HepG2 (cell line): ENCODE results near the gene VKORC1. TPM values are rescaled to one million over a fixed set of nuclear protein-coding genes. Genes with fewer than 3 reads are reported as not detected.

Source experiments
- ERF ChIP-seq: IDR thresholded peaks from 2 replicates; pipeline ENCODE4 v1.6.1; 2018; ENCODE audit warnings: missing biosample characterization, missing genetic modification reagents
- GABPB1 ChIP-seq: IDR thresholded peaks from 2 replicates; pipeline ENCODE4 v1.6.1; 2016; ENCODE audit warnings: mild to moderate bottlenecking, missing genetic modification reagents, moderate library complexity, missing compliant biosample characterization
- HMGXB4 ChIP-seq, 2 experiments: sonication (generic) in 1 of 2; formaldehyde crosslinking in 1 of 2; IDR thresholded peaks; 2 replicates each; pipeline versions ENCODE4 v1.4.0 to v1.6.1; 2018 to 2020; ENCODE audit warnings: missing genetic modification reagents in 2 of 2, borderline replicate concordance in 1 of 2, low read depth in 1 of 2, mild to moderate bottlenecking in 1 of 2, missing biosample characterization in 1 of 2
- HNRNPL ChIP-seq: fragments of 200-400 bp; formaldehyde crosslinking; IDR thresholded peaks from 2 replicates; pipeline ENCODE4 v1.6.1; 2017; ENCODE audit warnings: mild to moderate bottlenecking, low read depth, low read length
- NFKB2 ChIP-seq: sonication (generic); formaldehyde crosslinking; IDR thresholded peaks from 2 replicates; pipeline ENCODE4 v1.4.0; 2020; ENCODE audit warnings: missing genetic modification reagents, borderline replicate concordance
- PATZ1 ChIP-seq: sonication (generic); formaldehyde crosslinking; IDR thresholded peaks from 2 replicates; pipeline ENCODE4 v1.4.0; 2020; ENCODE audit warnings: missing genetic modification reagents
- SOX6 ChIP-seq, 2 experiments: fragments of 450-650 bp in 1 of 2; sonication (generic) in 1 of 2; formaldehyde crosslinking in 1 of 2; IDR thresholded peaks; 2 replicates each; pipeline versions ENCODE4 v1.4.0 to v1.6.1; 2017 to 2020; ENCODE audit warnings: antibody characterized with exemption in 1 of 2, mild to moderate bottlenecking in 1 of 2, missing genetic modification reagents in 1 of 2
- SP1 ChIP-seq, 2 experiments: fragments of 450-650 bp in 1 of 2; sonication (generic) in 1 of 2; formaldehyde crosslinking in 1 of 2; IDR thresholded peaks; 2 replicates each; pipeline versions ENCODE4 v1.4.0 to v1.6.1; 2016 to 2020; ENCODE audit warnings: missing genetic modification reagents in 1 of 2
- YEATS4 ChIP-seq: sonication (generic); formaldehyde crosslinking; IDR thresholded peaks from 2 replicates; pipeline ENCODE4 v1.4.0; 2020; ENCODE audit warnings: missing genetic modification reagents, borderline replicate concordance
- ZBTB26 ChIP-seq: IDR thresholded peaks from 2 replicates; pipeline ENCODE4 v1.6.1; 2016; ENCODE audit warnings: missing compliant biosample characterization, missing genetic modification reagents, borderline replicate concordance
- ZFP62 ChIP-seq: sonication (generic); formaldehyde crosslinking; IDR thresholded peaks from 2 replicates; pipeline ENCODE4 v1.4.0; 2020; ENCODE audit warnings: missing genetic modification reagents
- ZGPAT ChIP-seq: IDR thresholded peaks from 2 replicates; pipeline ENCODE4 v1.6.1; 2016; ENCODE audit warnings: mild to moderate bottlenecking
- ZHX1 ChIP-seq: sonication (generic); formaldehyde crosslinking; IDR thresholded peaks from 2 replicates; pipeline ENCODE4 v1.8.1; 2022; ENCODE audit warnings: low read depth, mild to moderate bottlenecking, missing genetic modification reagents
- ZNF251 ChIP-seq: sonication (generic); formaldehyde crosslinking; IDR thresholded peaks from 2 replicates; pipeline ENCODE4 v1.9.0; 2021; ENCODE audit warnings: mild to moderate bottlenecking, missing genetic modification reagents
- ZNF580 ChIP-seq: IDR thresholded peaks from 2 replicates; pipeline ENCODE4 v1.6.1; 2016; ENCODE audit warnings: low read depth, borderline replicate concordance
- ZNF619 ChIP-seq: sonication (generic); formaldehyde crosslinking; IDR thresholded peaks from 2 replicates; pipeline ENCODE4 v1.4.0; 2020; ENCODE audit warnings: mild to moderate bottlenecking, missing genetic modification reagents
- ZNF629 ChIP-seq: sonication (generic); formaldehyde crosslinking; conservative IDR thresholded peaks from 2 replicates; pipeline ENCODE4 v1.5.0; 2020; ENCODE audit warnings: missing genetic modification reagents
- ZNF670 ChIP-seq: sonication (generic); formaldehyde crosslinking; IDR thresholded peaks from 2 replicates; pipeline ENCODE4 v1.8.0; 2022; ENCODE audit warnings: mild to moderate bottlenecking, missing genetic modification reagents, borderline replicate concordance
- polyA plus RNA-seq, 8 experiments: library from polyadenylated mRNA; depleted of rRNA in 3 of 8; stranded (reverse) in 7 of 8; unstranded in 1 of 8; fragments of >200 nt; fragmentation: Illumina TruSeq in 4 of 8; extraction: Trizol in 4 of 8; gene quantifications; 2 replicates each; pipeline versions ENCODE4 v1.2.1 to v1.2.3, GENCODE V29; 2011 to 2016; ENCODE audit warnings: low read depth in 4 of 8, missing spikeins in 1 of 8, mixed read lengths in 1 of 8; ENCODE audit not compliant: insufficient read depth in 1 of 8
- total RNA-seq, 5 experiments: library from RNA; depleted of rRNA; stranded (reverse); fragments of >200 nt; fragmentation: Illumina TruSeq; extraction: Trizol; gene quantifications; 2 replicates each; pipeline ENCODE4 v1.2.3, GENCODE V29; 2016; ENCODE audit warnings: low read depth in 1 of 5

Gene VKORC1
- total and polyA plus RNA-seq, 2 of the 13 experiments (the other 11 are each of a cell fraction or from before 2014, with no cell fraction given): 141 to 615 TPM

- peak; percentile 65; the same call in 1 of the 2 replicates for TF ChIP-seq ZGPAT
- TF ChIP-seq ZBTB26 (CRISPR knock-in tag): 0 out of 2 replicates have a peak, but pooled peaks have one; percentile 18
- 0 out of 2 replicates have a peak, but pooled peaks have one; percentile 20 for TF ChIP-seq GABPB1 (CRISPR knock-in tag)
- 0 out of 2 replicates have a peak, but pooled peaks have one; percentile 26 for TF ChIP-seq HNRNPL
- TF ChIP-seq HMGXB4 (CRISPR knock-in tag; IDR thresholded peaks at IDR 0.05; ENCODE audit: borderline replicate concordance in 1 of 2, low read depth in 1 of 2): 0 out of 4 replicates have a peak, but pooled peaks of 1 of the 2 experiments have one; percentile 19
- 0 out of 2 replicates have a peak, but pooled peaks have one; percentile 34 for TF ChIP-seq NFKB2 (CRISPR knock-in tag)
- TF ChIP-seq ZNF670 (CRISPR knock-in tag): 0 out of 2 replicates have a peak, but pooled peaks have one; percentile 34
- no peak for TF ChIP-seq SP1 (IDR thresholded peaks at IDR 0.05)
- TF ChIP-seq SP1 (CRISPR knock-in tag; IDR thresholded peaks at IDR 0.05): peak; percentile 41; the same call in 1 of the 2 replicates
- no peak for TF ChIP-seq ZFP62
- 0 out of 2 replicates have a peak, but pooled peaks have one; percentile 27 for TF ChIP-seq PATZ1
- 0 out of 2 replicates have a peak, but pooled peaks have one; percentile 30 for TF ChIP-seq ERF (CRISPR knock-in tag)
- TF ChIP-seq ZNF629 (CRISPR knock-in tag): no peak
- TF ChIP-seq ZNF580: peak; percentile 3; the same call in 1 of the 2 replicates
- no peak for TF ChIP-seq ZNF619 (CRISPR knock-in tag)
- TF ChIP-seq SOX6 (IDR thresholded peaks at IDR 0.05): no peak
- peak; percentile 71 for TF ChIP-seq SOX6 (CRISPR knock-in tag; IDR thresholded peaks at IDR 0.05)
- peak; percentile 20; the same call in 1 of the 2 replicates for TF ChIP-seq YEATS4 (CRISPR knock-in tag)
- TF ChIP-seq ZNF251 (CRISPR knock-in tag): no peak
- TF ChIP-seq ZHX1 (CRISPR knock-in tag): peak; percentile 24; the same call in 1 of the 2 replicates
These were observed 1.4 kb downstream of the VKORC1 start (continued) for GRCh38 chr16:31093132-31093703.
